LHCN-M2 (cell line): ENCODE measurements around the gene S100A1. TPM values are rescaled to one million over a fixed set of nuclear protein-coding genes. Genes with fewer than 3 reads are reported as not detected.
"Not testable (repeated sequence)": the region's sequence is repeated elsewhere in the genome, so short reads cannot be mapped to it uniquely, and the experiment has no call there.

Experiments used
- DNase-seq: peaks from one replicate; pipeline ENCODE4 v3.0.0-alpha.2; 2012; ENCODE audit warnings: low read depth
- total RNA-seq: library from RNA; depleted of rRNA; stranded (reverse); fragments of >200 nt; gene quantifications from 2 replicates; pipeline ENCODE4 v1.2.3, GENCODE V29; 2014

Gene S100A1
- total RNA-seq, 1 experiment from 2014 or later = 0.86 TPM

DNA sequence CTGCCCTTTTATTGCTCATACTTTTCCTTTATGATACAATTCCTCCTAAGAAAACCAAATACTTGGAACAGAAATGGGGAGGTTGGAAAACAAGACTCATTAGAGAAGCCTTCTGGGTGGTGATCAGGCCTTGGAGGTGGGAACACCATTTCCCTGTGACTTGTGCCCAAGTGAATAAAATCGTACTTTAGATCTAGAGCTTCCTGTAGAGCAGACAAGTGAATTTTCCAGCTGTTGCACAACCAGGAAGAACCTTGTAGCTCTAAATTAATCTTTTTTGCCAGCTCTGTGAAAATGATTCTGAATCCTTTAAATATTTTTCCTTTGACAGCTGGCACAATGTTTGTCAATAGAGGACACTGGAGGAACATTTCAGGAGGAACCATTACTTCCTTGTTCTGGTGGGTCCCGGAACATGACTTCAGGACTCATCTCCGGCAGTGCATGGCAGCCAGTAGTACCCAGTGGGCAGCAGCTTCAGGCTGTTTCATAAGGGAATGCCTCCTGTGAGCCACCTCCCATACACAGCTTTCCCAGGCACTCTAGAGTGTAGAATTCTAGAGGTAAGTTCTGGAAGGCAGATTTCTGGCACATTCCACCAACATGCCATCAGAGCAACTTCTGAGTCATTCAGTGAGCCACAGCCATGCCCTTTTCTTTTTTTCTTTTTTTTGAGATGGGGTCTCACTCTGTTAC is 24.7 kb downstream of the S100A1 start:
- DNase-seq = peak; percentile 73

DNA sequence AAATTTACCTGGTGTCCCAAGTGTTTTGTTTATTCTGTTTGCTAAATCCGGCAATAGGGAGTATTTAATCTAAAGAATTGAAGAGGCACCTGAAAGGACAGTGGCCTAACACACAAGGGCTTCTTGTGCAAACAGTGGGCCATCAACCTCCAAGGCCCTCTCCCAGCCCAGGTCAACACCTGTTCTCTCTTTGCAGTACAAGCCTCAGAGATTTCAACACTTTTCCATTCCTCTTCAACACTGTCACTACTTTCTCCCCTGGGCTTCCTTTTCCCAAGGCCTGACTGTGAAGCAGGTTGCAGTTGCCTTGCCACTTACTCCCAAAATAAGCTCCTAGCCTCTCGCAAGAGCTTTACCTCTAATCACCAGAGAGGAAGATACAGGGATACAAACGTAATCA is 27.1 kb downstream of the S100A1 start:
- no peak for DNase-seq

DNA sequence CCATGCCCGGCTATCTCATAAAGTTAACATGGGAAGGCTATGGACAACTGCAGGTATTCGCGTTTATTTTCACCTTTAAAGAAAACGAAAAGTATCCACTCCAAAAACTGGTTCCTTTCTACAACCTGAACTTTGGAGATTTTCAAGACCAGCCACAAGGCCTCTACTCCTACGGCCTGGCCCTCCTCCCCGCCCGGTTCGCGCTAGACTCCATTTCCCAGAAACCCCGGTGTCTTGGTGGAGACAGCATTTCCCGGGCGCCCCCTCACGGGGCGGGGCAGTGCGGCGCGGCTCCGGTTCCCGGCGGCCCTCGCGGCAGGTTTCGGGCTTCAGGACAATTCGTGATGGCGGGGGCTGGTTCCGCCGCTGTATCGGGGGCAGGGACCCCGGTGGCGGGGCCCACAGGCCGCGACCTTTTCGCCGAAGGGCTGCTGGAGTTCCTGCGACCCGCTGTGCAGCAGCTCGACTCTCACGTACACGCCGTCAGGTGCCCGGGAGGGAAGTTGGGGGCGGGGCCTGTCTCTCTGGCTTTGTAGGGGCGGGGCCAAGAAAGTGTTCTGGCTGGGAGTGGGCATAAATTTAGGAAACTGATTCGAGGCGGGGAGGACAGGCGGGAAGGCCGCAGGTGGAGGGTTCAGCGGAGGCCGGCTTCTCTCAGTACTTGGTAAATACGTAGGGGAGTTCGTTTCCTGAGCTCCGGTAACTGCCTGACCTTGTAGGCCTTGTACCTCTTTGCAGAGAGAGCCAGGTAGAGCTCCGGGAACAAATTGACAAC is 30.4 kb downstream of the S100A1 start, which contains the start of gene SNAPIN:
Gene SNAPIN (plus strand): TSS at position 304 of the 775 bp plus-strand sequence. CDS start 41 bp downstream, at position 345.
- peak; percentile 85 for DNase-seq

DNA sequence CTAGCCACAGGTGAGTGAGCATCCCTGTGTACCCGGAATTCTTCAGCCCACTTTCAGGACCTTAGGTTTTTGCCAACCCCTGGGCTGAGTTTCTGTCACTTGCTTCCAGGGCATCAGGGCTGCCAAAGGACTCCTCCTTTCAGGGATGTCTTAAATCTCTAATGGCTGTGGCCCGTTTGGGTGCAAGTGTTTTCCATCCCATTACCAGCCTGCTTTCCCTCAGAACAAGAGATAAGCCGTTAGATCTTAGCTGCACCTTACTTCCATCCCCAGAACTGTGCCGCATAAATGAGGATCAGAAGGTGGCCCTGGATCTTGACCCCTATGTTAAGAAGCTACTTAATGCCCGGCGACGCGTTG is 30.9 kb downstream of the S100A1 start:
- no peak for DNase-seq

DNA sequence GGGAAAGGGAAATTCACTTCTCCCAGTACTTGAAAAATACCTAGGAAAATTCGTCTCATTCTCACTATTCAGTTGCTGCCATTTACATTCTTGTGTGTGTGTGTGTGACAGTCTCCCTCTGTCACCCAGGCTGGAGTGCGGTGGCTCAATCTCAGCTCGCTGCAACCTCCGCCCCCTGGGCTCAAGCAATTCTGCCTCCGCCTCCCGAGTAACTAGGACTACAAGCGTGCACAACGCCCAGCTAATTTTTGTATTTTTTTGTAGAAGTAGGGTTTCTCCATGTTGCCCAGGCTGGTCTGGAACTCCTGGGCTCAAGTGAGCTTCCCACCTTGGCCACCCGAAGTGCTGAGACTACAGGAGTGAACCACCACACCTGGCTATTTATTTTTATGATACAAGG is 31.4 kb downstream of the S100A1 start:
- DNase-seq = no peak

DNA sequence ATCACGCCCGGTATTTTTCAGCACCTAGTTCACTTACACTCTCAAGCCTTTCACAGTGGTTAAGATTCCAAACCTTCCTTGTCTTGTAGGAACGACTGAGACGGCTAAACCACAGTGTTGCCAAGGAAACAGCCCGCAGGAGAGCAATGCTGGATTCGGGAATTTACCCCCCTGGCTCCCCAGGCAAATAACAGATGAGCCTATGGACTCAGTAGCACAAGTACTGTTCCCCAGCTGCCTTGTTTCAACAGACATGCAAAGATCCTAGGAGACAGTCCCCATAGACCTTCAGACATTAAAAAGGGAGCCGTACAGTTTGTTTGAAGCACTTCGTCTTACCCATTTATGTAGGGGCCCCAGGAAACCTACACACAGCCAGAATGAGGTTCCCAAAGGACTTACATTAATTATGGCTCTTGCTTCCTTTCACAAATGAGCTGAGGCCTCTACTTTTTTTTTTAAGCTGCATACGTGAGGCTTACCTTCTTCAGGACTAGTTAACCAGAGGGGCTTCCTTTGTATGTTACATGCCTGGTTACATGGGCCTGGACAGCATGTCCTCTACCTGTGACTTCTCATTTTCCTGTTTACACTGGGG is 33.0 kb downstream of the S100A1 start:
- no peak for DNase-seq

DNA sequence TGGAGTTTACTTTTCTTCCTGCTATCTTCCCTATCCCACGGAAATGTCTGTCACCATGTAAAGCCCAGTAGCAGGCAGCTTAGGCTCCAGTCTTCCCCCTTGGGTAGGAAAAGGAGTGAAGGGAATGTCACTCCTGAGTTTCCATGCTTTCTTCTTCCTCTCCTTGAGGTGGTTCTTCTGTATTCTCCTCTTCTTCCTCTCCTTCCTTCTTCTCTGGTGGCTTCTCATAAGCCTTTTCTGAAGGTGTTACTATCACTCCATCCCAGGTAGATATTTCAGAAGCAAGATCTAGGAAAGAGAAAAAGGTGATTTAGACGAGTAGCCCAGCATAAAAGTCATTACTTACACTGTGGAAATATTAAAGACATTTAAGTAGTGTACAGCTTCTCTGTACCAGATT is 34.0 kb downstream of the S100A1 start:
- DNase-seq = no peak

DNA sequence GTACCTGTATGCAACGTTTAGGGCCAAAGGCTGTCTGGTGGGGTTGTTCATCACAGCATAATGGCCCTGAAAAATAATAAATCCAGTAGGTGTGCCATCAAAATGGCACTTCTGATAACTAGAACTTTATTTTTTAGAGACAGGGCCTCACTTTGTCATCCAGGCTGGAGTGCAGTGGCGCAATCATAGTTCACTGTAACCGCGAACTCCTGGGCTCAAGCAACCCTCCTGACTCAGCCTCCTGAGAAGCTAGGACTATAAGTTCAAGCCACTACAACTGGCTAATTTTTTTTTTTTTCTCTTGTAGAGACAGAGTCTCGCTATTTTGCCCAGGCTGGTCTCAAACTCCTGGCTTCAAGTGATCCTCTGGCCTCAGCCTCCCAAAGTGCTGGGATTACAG is 35.0 kb downstream of the S100A1 start:
- DNase-seq = peak; percentile 58

DNA sequence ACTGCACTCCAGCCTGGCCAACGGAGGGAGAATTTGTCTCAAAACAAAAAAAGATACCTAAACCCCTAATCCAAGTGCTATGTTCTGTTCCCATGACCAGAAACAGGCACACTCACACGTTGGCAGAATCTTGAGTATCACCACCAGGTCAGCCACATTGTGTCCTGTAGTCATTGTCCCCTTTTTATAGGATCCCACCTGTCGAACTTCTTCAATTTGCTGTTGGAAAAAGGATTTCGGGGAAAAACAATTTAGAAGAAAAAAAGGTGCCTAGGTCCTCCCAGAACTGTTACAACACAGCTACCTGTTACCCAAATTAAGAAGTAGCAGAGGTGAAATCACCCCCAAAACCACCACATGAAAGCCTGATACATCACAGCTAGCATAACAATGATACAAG is 39.2 kb downstream of the S100A1 start:
- no peak for DNase-seq

DNA sequence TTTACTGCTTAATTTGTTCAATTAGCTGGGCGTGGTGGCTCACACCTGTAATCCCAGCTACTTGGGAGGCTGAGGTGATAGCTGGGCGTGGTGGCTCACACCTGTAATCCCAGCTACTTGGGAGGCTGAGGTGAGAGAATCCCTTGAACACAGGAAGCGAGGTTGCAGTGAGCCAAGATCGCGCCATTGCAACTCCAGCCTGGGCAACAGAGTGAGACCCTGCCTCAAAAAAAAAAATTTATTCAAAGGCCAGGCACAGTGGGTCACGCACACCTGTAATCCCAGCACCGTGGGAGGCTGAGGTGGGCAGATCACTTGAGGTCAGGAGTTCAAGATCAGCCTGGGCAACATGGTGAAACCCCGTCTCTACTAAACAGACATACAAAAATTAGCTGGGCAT is 40.4 kb downstream of the S100A1 start:
- DNase-seq = not testable (repeated sequence)

DNA sequence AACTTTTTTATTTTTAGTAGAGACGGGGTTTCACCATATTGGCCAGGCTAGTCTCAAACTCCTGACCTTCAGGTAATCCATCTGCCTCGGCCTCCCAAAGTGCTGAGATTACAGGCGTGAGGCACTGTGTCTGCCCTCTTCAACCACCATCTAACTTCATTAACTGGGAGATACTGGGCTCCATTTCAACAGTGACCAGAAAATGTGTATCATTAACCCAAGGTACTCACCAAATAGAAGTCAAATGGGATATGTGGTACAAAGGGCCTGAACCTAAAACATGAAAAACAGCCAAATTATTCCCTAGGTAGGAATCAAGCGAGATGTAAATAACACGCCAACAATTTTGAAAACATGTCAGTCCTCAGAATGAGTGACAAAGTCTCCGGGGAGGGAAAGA is 41.4 kb downstream of the S100A1 start:
- no peak for DNase-seq

DNA sequence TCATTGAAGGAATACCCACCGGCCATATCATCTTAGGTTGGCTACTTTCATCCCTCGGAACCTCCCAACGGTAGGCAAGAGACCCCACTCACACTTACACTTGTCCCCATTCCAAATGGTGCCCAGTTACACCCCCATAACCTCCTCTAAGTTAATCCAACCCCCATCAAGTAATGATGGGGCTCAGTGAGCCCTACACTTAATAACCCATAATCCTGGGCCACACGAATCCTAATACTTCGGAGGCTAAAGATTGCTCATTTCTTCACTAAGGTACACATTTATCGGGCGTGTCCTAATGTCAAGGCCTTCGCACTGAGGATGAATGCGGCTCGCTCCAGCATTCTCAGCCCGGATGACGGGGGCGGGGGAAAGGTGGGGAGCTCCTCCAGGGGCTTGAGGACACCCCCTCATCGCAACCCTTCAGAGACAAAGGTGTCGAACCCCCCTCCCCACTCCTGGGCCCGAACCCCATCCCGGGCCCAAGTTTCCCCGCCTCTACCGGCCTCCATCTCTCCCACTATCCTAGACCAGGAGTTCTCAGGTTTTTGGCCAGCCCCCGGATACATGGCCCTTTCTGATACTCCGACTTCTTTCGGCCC is 42.1 kb downstream of the S100A1 start:
- DNase-seq = no peak

DNA sequence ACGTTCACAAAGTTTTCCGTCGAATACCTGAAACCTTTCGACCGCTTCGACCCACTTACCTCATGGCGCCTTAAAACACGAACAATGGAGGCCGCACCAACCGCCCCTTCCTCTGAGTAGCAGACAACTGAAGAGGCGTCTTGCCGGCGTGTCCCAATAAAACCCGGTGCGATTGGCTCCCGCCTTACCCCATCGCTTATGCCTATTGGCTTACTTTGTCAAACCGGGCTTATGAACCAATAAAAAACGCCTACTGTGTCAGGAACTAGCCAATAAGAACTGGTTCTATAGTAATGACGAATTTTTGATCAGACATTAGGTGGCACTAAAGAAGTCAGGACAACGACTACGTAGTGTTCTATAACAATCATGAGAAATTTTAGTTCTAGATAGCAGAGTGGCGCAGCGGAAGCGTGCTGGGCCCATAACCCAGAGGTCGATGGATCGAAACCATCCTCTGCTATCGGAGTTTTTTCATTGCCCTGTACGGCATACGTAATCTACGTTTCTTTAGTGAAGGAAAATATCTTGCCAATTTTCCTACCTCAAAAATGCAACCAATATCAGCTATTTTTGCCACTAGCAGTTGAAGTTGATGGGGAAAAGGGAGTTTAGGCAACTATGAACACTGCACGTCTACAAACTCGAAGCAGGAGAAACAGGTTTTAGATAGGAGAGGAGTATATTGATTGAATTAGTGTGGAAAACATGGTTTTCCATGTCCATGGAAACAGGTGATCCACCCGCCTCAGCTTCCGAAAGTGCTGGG is 42.8 kb downstream of the S100A1 start, which contains the start of gene ILF2:
Gene ILF2 (minus strand): TSS at position 135 of the 769 bp plus-strand sequence. CDS start 71 bp downstream, at position 64.
- DNase-seq = peak; percentile 99

DNA sequence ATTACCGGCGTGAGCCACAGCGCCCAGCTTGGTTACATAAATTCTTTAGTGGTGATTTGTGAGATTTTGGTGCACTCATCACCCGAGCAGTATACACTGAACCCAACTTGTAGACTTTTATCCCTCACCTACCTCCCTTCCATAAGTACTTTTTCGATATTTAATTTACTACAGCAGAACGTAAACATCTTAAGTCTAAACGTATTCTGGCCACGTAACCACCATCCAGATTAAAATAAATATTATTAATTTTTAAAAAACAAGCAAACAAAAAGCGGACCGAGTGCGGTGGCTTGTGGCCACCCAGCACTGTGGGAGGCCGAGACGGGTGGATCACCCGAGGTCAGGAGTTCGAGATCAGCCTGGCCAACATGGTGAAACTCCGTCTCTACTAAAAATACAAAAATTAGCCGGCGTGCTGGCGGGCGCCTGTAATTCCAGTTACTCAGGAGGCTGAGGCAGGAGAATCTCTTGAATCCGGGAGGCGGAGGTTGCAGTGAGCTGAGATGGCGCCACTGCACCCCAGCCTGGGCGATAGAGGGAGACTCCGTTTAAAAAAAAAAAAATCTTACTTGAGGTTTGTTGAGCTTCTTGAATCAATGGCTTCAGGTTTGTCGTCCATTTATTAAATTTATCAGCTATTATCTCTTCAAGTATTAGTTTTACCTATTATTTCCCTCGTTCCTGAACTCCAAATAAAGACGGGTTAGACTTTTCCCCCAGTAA is 43.6 kb downstream of the S100A1 start:
- DNase-seq = not testable (repeated sequence)

DNA sequence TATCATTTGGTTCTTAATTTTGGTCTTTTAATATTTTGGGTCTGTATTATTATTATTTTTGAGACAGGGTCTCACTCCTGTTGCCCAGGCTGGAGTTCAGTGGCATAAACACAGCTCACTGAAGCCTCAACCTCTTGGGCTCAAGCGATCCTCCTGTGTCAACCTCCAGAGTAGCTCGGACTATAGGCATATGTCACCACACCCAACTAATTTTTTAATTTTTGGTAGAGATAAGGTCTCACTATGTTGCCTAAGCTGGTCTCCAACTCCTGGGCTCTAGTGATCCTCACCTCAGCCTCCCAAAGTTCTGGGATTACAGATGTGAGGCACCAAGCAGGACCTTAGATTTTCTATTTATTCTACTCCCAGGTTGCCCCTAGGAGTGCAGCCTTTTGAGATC is 45.3 kb downstream of the S100A1 start:
- DNase-seq = no peak

DNA sequence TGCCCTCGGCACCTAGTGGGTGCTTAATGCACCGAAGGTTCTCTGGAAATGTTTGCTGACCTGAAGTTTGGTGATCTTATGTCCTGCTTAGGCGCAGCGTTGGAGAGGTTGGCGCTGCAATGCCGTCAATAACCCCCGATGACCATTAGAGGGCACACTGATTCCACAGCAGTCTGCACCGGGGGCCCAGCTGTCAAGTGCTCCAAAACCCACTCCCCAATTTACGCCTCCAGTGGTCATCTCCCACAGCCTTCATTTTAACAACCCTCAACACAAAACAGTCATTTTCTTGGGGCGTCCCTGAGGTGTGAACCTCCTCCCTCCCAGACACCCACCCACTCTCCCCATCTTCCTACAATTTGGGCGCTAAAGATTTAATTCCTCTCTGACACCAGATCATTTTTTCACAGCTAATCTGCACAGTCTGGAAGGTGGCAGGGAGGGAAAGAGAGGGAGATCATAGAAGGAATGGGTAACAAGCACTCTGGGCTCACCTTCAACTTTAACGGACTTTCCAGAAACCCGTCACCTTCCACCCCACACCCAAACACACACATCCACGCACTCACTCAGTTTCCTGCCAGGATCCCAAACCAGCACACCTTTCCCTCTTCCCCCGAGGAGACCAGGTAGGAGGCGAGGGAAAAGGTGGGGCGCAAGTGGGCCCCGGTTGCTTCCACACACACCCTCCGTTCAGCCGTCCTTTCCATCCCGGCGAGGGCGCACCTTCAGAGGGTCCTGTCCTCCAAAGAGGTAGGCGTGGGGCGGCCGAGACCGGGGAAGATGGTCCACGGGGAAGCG is 49.7 kb downstream of the S100A1 start:
- DNase-seq = peak; percentile 34

DNA sequence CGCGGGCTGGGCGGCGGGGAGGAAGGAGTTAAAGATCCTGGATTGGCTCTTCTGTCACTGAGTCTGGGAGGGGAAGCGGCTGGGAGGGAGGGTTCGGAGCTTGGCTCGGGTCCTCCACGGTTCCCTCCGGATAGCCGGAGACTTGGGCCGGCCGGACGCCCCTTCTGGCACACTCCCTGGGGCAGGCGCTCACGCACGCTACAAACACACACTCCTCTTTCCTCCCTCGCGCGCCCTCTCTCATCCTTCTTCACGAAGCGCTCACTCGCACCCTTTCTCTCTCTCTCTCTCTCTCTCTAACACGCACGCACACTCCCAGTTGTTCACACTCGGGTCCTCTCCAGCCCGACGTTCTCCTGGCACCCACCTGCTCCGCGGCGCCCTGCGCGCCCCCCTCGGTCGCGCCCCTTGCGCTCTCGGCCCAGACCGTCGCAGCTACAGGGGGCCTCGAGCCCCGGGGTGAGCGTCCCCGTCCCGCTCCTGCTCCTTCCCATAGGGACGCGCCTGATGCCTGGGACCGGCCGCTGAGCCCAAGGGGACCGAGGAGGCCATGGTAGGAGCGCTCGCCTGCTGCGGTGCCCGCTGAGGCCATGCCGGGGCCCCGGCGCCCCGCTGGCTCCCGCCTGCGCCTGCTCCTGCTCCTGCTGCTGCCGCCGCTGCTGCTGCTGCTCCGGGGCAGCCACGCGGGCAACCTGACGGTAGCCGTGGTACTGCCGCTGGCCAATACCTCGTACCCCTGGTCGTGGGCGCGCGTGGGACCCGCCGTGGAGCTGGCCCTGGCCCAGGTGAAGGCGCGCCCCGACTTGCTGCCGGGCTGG is 50.5 kb downstream of the S100A1 start, which contains the start of gene NPR1:
Gene NPR1 (plus strand): TSS at position 170 of the 818 bp plus-strand sequence. CDS start 421 bp downstream, at position 591.
- no peak for DNase-seq

DNA sequence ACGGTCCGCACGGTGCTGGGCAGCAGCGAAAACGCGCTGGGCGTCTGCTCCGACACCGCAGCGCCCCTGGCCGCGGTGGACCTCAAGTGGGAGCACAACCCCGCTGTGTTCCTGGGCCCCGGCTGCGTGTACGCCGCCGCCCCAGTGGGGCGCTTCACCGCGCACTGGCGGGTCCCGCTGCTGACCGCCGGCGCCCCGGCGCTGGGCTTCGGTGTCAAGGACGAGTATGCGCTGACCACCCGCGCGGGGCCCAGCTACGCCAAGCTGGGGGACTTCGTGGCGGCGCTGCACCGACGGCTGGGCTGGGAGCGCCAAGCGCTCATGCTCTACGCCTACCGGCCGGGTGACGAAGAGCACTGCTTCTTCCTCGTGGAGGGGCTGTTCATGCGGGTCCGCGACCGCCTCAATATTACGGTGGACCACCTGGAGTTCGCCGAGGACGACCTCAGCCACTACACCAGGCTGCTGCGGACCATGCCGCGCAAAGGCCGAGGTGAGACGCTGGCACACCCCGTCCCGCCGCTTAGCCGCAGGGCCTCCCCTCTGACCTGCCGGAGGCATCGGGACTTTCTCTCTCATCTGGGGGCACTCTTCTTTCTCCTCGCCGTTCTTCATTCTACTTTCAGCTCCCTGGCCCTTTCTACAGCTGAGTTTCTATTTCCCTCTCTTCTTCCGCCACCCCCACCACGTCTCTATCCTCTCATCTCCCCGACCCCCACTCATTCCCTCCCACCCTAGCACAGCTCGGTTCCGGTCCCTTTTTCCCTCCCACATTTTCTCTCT is 51.3 kb downstream of the S100A1 start:
- no peak for DNase-seq
